Natural killer cell treated with Interleukin-12 subunit alpha and Interleukin-12 subunit beta and Interleukin-15 and Interleukin-18, amount 100 ng/mL, for 72 hours (primary cell): ENCODE measurements around the gene TPRKB. TPM values are rescaled to one million over a fixed set of nuclear protein-coding genes. Genes with fewer than 3 reads are reported as not detected.
"Not testable (repeated sequence)": the region's sequence is repeated elsewhere in the genome, so short reads cannot be mapped to it uniquely, and the experiment has no call there.

Experiments used
- ATAC-seq, 2 donors: fragments of 150-1000 bp; cut with Tn5 transposase in 1 of 2; sonication (Bioruptor Pico), chemical (Tn5 transposase) in 1 of 2; 2 replicates each; pipeline ENCODE4 v1.10.0; 2021
- DNase-seq: peaks from one replicate; pipeline ENCODE4 v3.0.0; 2022; ENCODE audit warnings: low spot score
- H3K27ac Mint-ChIP-seq, 2 donors: 1 replicate in 1 of 2; 2 replicates in 1 of 2; pipeline ENCODE4 v1.8.0; 2022; ENCODE audit warnings: mixed read lengths in 2 of 2, mild to moderate bottlenecking in 1 of 2, moderate library complexity in 1 of 2
- H3K27me3 Mint-ChIP-seq, 2 donors: 1 replicate in 1 of 2; 2 replicates in 1 of 2; pipeline ENCODE4 v1.8.0; 2022; ENCODE audit warnings: mixed read lengths in 2 of 2
- H3K36me3 Mint-ChIP-seq: one replicate; pipeline ENCODE4 v1.8.0; 2022; ENCODE audit warnings: mixed read lengths
- H3K4me1 Mint-ChIP-seq, 2 donors: 1 replicate in 1 of 2; 2 replicates in 1 of 2; pipeline ENCODE4 v1.8.0; 2022; ENCODE audit warnings: low read depth in 2 of 2, mixed read lengths in 2 of 2, mild to moderate bottlenecking in 1 of 2
- H3K4me3 Mint-ChIP-seq: one replicate; pipeline ENCODE4 v1.8.0; 2022; ENCODE audit warnings: mixed read lengths
- H3K9me3 Mint-ChIP-seq: 2 replicates; pipeline ENCODE4 v1.8.0; 2022; ENCODE audit warnings: mixed read lengths
- total RNA-seq, 2 donors: library from RNA; stranded (reverse); gene quantifications; one replicate each; pipeline ENCODE4 v1.2.3, GENCODE V29; 2022

The TPRKB gene
- total RNA-seq, 2 donors from 2014 or later: 20.0 to 25.2 TPM

GRCh38 chr2:73701968-73702665 is 35.0 kb downstream of the TPRKB start:
- no peak for ATAC-seq
- peaks cover 10 to 18% of the 10 kb centered on the region in 2 donors for H3K27me3 Mint-ChIP-seq
- no peak overlapping the region for H3K27ac Mint-ChIP-seq
- H3K36me3 Mint-ChIP-seq: no peaks in the 10 kb centered on the region
- DNase-seq: no peak
- H3K4me1 Mint-ChIP-seq: peaks cover 0 to 6% of the 10 kb centered on the region in 2 donors
- H3K4me3 Mint-ChIP-seq: no peak overlapping the region
- no peaks in the 10 kb centered on the region for H3K9me3 Mint-ChIP-seq

DNA sequence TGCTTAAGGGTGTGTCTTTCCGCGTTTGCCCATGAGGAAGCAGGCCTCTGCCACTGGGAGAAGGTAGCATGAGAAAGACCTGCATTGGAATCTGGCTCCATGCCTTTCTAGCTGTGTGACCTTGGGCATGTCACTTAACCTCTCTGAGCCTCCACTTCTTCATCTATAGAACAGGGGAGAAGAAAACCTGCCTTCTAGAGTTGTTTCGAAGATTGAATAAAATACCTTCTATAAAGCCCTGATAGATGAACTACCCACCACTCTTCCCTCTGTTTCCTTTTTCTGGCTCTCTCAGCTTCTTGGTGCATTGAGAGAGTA is 35.7 kb downstream of the TPRKB start:
- not testable (repeated sequence) for H3K9me3 Mint-ChIP-seq, ATAC-seq, H3K36me3 Mint-ChIP-seq, H3K27ac Mint-ChIP-seq, H3K4me3 Mint-ChIP-seq, H3K4me1 Mint-ChIP-seq, DNase-seq
- peaks cover 10 to 18% of the 10 kb centered on the region in 2 donors for H3K27me3 Mint-ChIP-seq

DNA sequence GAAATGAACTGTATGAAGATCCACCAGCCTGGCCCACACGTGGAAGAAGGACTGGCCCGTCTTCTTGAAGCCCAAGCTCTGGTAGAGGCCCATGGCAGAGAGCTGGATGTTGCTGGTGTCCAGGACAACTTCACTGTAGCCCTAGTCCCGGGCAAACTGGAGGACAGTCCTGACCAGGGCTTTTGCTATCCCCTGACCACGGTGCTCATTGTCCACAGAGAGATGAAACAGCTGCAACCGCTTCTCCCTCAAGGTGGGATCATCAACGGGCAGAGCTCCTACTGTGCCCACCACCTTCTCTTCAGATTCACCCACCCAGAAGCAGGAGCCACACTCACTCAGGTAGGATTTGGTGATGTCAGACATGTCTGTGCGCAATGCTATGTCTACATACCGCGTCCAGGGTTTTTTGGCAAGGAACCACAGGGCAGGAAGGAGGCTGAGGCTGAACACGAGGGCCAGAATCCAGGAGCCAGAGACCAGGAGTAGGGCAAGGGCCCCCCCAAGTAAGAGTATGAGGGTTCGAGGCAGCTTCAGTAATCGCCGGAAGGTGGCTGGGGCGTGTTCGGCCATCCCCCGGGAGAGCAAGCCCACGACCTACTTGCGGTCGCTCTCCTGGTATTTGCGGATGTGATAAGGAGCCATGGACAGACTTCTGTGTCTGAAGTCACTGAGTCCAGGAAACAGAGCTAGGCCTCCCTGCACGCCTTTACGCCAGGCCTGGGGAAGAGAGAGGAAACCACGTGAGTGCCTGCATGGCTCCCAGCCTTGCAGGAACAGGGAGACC is 36.3 kb downstream of the TPRKB start:
- H3K27ac Mint-ChIP-seq: no peak overlapping the region
- H3K4me3 Mint-ChIP-seq: no peak overlapping the region
- no peak for DNase-seq
- no peaks in the 10 kb centered on the region for H3K9me3 Mint-ChIP-seq
- peaks cover 0 to 6% of the 10 kb centered on the region in 2 donors for H3K4me1 Mint-ChIP-seq
- no peaks in the 10 kb centered on the region for H3K36me3 Mint-ChIP-seq
- H3K27me3 Mint-ChIP-seq: peaks cover 10 to 18% of the 10 kb centered on the region in 2 donors
- ATAC-seq: no peak

DNA sequence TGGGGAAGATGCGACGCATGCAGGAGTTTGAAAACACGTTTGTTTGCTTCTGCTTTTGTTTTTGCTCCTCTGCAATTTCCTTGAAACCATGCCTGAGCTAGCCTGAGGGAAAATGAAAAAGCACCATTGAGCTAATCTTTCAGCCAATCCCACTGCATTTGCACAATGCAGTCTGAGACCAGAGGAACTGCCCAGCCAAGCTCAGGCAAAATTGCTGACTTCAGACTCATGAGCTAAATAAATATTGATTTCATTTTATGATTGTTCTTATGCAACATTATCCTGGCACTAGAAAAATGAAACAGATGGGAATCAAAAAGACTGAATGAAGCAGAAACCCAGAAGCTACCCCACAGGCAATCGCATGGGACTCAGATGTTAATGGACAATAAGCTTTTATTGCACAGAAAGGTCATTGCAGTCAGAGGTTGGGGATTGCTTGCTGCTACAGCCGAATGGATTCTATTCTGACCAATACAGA is 37.0 kb downstream of the TPRKB start:
- DNase-seq: no peak
- Mint-ChIP-seq H3K36me3 (no peaks in the 10 kb centered on the region), H3K27ac (no peak overlapping the region), H3K9me3 (no peaks in the 10 kb centered on the region), H3K27me3 (peaks cover 10 to 18% of the 10 kb centered on the region in 2 donors), H3K4me1 (peaks cover 0 to 6% of the 10 kb centered on the region in 2 donors), H3K4me3 (no peak overlapping the region)
- ATAC-seq: no peak

GRCh38 chr2:73699437-73699836 is 37.7 kb downstream of the TPRKB start:
- no peak for DNase-seq
- no peak overlapping the region for H3K4me3 Mint-ChIP-seq
- ATAC-seq: no peak

GRCh38 chr2:73698101-73698500 is 39.0 kb downstream of the TPRKB start:
- DNase-seq: no peak
- Mint-ChIP-seq H3K36me3 (no peaks in the 10 kb centered on the region), H3K27me3 (peaks cover 3 to 8% of the 10 kb centered on the region in 2 donors), H3K4me3 (no peak overlapping the region), H3K27ac (no peak overlapping the region), H3K9me3 (no peaks in the 10 kb centered on the region), H3K4me1 (no peaks in the 10 kb centered on the region)
- no peak for ATAC-seq

More at GRCh38 chr2:73699437-73699836, 37.7 kb downstream of the TPRKB start:
- Mint-ChIP-seq H3K4me1 (peaks cover 0 to under 1% of the 10 kb centered on the region in 2 donors), H3K9me3 (no peaks in the 10 kb centered on the region), H3K27ac (no peak overlapping the region), H3K36me3 (no peaks in the 10 kb centered on the region), H3K27me3 (peaks cover 10 to 16% of the 10 kb centered on the region in 2 donors)

- no peak overlapping the region for H3K27ac Mint-ChIP-seq
- H3K9me3 Mint-ChIP-seq: no peaks in the 10 kb centered on the region
- H3K27me3 Mint-ChIP-seq: peaks cover 0 to 7% of the 10 kb centered on the region in 2 donors
Measured at GRCh38 chr2:73697606-73698005, 39.5 kb downstream of the TPRKB start.

GRCh38 chr2:73696985-73697384 is 40.2 kb downstream of the TPRKB start:
- not testable (repeated sequence) for H3K4me1 Mint-ChIP-seq, H3K27me3 Mint-ChIP-seq, H3K27ac Mint-ChIP-seq, H3K36me3 Mint-ChIP-seq, H3K4me3 Mint-ChIP-seq, DNase-seq, ATAC-seq, H3K9me3 Mint-ChIP-seq

More at GRCh38 chr2:73697606-73698005, 39.5 kb downstream of the TPRKB start:
- H3K36me3 Mint-ChIP-seq: no peaks in the 10 kb centered on the region
- no peak overlapping the region for H3K4me3 Mint-ChIP-seq
- H3K4me1 Mint-ChIP-seq: no peaks in the 10 kb centered on the region
- no peak for ATAC-seq
- no peak for DNase-seq

DNA sequence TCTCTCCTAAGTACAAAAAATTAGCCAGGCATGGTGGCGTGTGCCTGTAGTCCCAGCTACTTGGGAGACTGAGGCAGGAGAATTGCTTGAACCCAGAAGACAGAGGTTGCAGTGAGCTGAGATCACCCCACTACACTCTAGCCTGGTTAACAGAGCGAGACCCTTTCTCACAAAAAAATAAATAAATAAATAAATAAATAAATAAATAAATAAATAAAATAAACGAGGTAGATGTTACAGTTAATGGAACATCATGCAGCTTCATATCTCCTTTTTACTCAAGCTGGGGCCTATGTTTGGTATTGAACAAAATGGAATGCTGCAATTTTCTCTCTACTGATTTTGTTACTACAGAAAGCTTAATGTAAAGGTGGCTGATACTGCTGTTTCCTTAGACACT is 40.6 kb downstream of the TPRKB start:
- ATAC-seq, H3K27ac Mint-ChIP-seq, H3K4me1 Mint-ChIP-seq, H3K9me3 Mint-ChIP-seq, H3K4me3 Mint-ChIP-seq, DNase-seq, H3K27me3 Mint-ChIP-seq, H3K36me3 Mint-ChIP-seq: not testable (repeated sequence)

- H3K9me3 Mint-ChIP-seq, H3K36me3 Mint-ChIP-seq, H3K4me1 Mint-ChIP-seq, H3K4me3 Mint-ChIP-seq, DNase-seq, H3K27ac Mint-ChIP-seq: not testable (repeated sequence)
- peak; percentile 79 to 82 for ATAC-seq
- H3K27me3 Mint-ChIP-seq: peaks cover 12 to 16% of the 10 kb centered on the region in 2 donors
Measured at GRCh38 chr2:73690372-73691088, 46.6 kb downstream of the TPRKB start.

- ATAC-seq, H3K4me1 Mint-ChIP-seq, H3K27ac Mint-ChIP-seq, H3K9me3 Mint-ChIP-seq, H3K4me3 Mint-ChIP-seq, H3K36me3 Mint-ChIP-seq, DNase-seq: not testable (repeated sequence)
- peaks cover 12 to 30% of the 10 kb centered on the region in 2 donors for H3K27me3 Mint-ChIP-seq
Measured at GRCh38 chr2:73688494-73688893, 48.7 kb downstream of the TPRKB start.

- no peaks in the 10 kb centered on the region for H3K4me1 Mint-ChIP-seq
- DNase-seq (no peak), ATAC-seq (no peak)
- no peaks in the 10 kb centered on the region for H3K9me3 Mint-ChIP-seq
- no peak overlapping the region for H3K27ac Mint-ChIP-seq
- H3K27me3 Mint-ChIP-seq: peaks cover 15 to 39% of the 10 kb centered on the region in 2 donors
- H3K36me3 Mint-ChIP-seq: no peaks in the 10 kb centered on the region
- H3K4me3 Mint-ChIP-seq: no peak overlapping the region
Measured at GRCh38 chr2:73685764-73686438, 51.2 kb downstream of the TPRKB start.

- H3K9me3 Mint-ChIP-seq, H3K4me3 Mint-ChIP-seq, H3K27ac Mint-ChIP-seq, H3K36me3 Mint-ChIP-seq, H3K4me1 Mint-ChIP-seq, ATAC-seq, DNase-seq: not testable (repeated sequence)
- H3K27me3 Mint-ChIP-seq: peaks cover 15 to 39% of the 10 kb centered on the region in 2 donors
Measured at GRCh38 chr2:73684905-73685304, 52.2 kb downstream of the TPRKB start.
